Hepatocyte (in vitro differentiated cells): ENCODE measurements around the gene GP1BB.

Experiments used
- CTCF ChIP-seq: fragments of 200-600 bp; sonication (generic); IDR thresholded peaks from 2 replicates; pipeline ENCODE4 v1.5.1; 2016; ENCODE audit warnings: antibody characterized with exemption, mild to moderate bottlenecking; ENCODE audit not compliant: poor library complexity
- EZH2 ChIP-seq: fragments of 200-600 bp; sonication (generic); IDR thresholded peaks from 2 replicates; pipeline ENCODE4 v1.6.1; 2016; ENCODE audit warnings: antibody characterized with exemption, mild to moderate bottlenecking, borderline replicate concordance

- TF ChIP-seq CTCF, result no peak
- TF ChIP-seq EZH2, result no peak
Observed at GRCh38 chr22:19762568-19763457, 39.5 kb downstream of the GP1BB start.
